Measurements from ENCODE around the gene NT5C1A.

DNA sequence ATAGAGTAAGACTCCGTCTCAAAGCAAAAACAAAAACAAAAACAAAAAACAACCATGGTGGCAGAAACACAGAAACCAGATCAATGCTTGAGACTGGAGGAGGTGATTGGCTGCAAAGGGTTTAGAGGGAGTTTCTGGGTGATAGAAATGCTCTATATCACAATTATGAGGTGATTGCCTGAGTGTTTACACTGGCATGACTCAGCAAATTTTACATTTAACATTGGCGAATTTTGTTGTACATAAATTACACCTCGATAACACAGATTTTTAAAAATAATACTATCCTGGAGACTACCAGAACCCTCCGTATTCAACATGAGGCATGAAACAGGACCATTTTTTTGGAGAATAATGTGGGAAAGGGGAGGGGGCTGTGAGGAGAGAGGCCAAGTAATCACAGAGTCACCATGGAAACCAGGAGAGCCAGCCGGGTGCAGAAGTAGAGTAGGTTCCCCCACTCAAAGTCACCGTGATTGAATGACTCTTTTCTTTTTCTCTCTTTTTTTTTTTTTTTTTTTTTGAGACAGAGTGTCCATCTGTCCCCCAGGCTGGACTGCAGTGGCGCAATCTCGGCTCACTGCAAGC, 56.7 kb downstream of the NT5C1A start:
- TF ChIP-seq GATA2 (IDR thresholded peaks at IDR 0.05; ENCODE audit: low read depth, low read length) (no peak), GATA3 (IDR thresholded peaks at IDR 0.05; ENCODE audit: low read depth, low read length) (no peak)
